Measurements from ENCODE around the gene FCF1.

The FCF1 gene

GRCh38 chr14:74682169-74682952 lies 30.6 kb upstream of the FCF1 start:
- no peak overlapping the region for H3K4me3 ChIP-seq (ENCODE audit: low read length in 2 of 2)

GRCh38 chr14:74683406-74683805 lies 29.5 kb upstream of the FCF1 start:
- H3K36me3 ChIP-seq (ENCODE audit: control insufficient read depth in 2 of 2, insufficient read depth in 2 of 2, low read length in 2 of 2): peaks cover 28 to 31% of the 10 kb centered on the region in 2 donors
- no peak overlapping the region for H3K4me3 ChIP-seq (ENCODE audit: low read length in 2 of 2)
- no peak overlapping the region for H3K9ac ChIP-seq (ENCODE audit: low read length in 2 of 2)
- no peak overlapping the region for H3K27ac ChIP-seq (ENCODE audit: low read length)
- H3K4me1 ChIP-seq (ENCODE audit: control insufficient read depth, insufficient read depth, low read length): no peaks in the 10 kb centered on the region
- no peaks in the 10 kb centered on the region for H3K9me3 ChIP-seq (ENCODE audit: control insufficient read depth in 2 of 2, low read length in 2 of 2)
- no peaks in the 10 kb centered on the region for H3K27me3 ChIP-seq (ENCODE audit: control insufficient read depth in 1 of 2, insufficient read depth in 2 of 2, low read length in 2 of 2)

More at GRCh38 chr14:74682169-74682952, 30.6 kb upstream of the FCF1 start:
- Histone ChIP-seq H3K27ac (ENCODE audit: low read length) (no peak overlapping the region), H3K27me3 (ENCODE audit: control insufficient read depth in 1 of 2, insufficient read depth in 2 of 2, low read length in 2 of 2) (no peaks in the 10 kb centered on the region), H3K9ac (ENCODE audit: low read length in 2 of 2) (no peak overlapping the region), H3K4me1 (ENCODE audit: control insufficient read depth, insufficient read depth, low read length) (no peaks in the 10 kb centered on the region), H3K36me3 (ENCODE audit: control insufficient read depth in 2 of 2, insufficient read depth in 2 of 2, low read length in 2 of 2) (peaks cover 25 to 28% of the 10 kb centered on the region in 2 donors), H3K9me3 (ENCODE audit: control insufficient read depth in 2 of 2, low read length in 2 of 2) (no peaks in the 10 kb centered on the region)

DNA sequence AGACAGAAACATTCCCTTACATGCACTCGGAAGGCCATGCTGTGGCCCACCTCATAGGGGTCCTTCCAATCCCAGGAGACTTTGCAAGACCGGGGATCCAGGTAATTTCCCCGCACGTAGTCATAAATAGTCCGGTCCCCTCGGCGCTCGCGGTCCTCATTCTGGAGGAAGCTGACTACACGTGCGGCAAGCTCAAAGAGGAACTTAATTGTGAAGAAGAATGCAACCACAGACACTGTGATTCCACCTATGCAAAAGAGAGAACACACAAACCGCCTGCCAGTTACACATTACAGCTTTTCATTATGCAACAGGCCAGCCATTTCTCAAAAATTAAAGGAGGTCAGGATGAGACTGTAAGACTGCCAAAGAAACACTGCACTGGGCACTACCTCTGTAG lies 28.5 kb upstream of the FCF1 start:
- Histone ChIP-seq H3K9ac (ENCODE audit: low read length in 2 of 2) (no peak overlapping the region), H3K4me3 (ENCODE audit: low read length in 2 of 2) (no peak overlapping the region), H3K4me1 (ENCODE audit: control insufficient read depth, insufficient read depth, low read length) (no peaks in the 10 kb centered on the region), H3K27me3 (ENCODE audit: control insufficient read depth in 1 of 2, insufficient read depth in 2 of 2, low read length in 2 of 2) (no peaks in the 10 kb centered on the region), H3K9me3 (ENCODE audit: control insufficient read depth in 2 of 2, low read length in 2 of 2) (no peaks in the 10 kb centered on the region), H3K27ac (ENCODE audit: low read length) (no peak overlapping the region), H3K36me3 (ENCODE audit: control insufficient read depth in 2 of 2, insufficient read depth in 2 of 2, low read length in 2 of 2) (peaks cover 28 to 31% of the 10 kb centered on the region in 2 donors)

GRCh38 chr14:74685056-74685455 lies 27.9 kb upstream of the FCF1 start:
- Histone ChIP-seq H3K9me3 (ENCODE audit: control insufficient read depth in 2 of 2, low read length in 2 of 2) (no peaks in the 10 kb centered on the region), H3K36me3 (ENCODE audit: control insufficient read depth in 2 of 2, insufficient read depth in 2 of 2, low read length in 2 of 2) (peaks cover 30 to 31% of the 10 kb centered on the region in 2 donors), H3K4me1 (ENCODE audit: control insufficient read depth, insufficient read depth, low read length) (no peaks in the 10 kb centered on the region), H3K9ac (ENCODE audit: low read length in 2 of 2) (no peak overlapping the region), H3K27ac (ENCODE audit: low read length) (no peak overlapping the region), H3K27me3 (ENCODE audit: control insufficient read depth in 1 of 2, insufficient read depth in 2 of 2, low read length in 2 of 2) (no peaks in the 10 kb centered on the region), H3K4me3 (ENCODE audit: low read length in 2 of 2) (no peak overlapping the region)

DNA sequence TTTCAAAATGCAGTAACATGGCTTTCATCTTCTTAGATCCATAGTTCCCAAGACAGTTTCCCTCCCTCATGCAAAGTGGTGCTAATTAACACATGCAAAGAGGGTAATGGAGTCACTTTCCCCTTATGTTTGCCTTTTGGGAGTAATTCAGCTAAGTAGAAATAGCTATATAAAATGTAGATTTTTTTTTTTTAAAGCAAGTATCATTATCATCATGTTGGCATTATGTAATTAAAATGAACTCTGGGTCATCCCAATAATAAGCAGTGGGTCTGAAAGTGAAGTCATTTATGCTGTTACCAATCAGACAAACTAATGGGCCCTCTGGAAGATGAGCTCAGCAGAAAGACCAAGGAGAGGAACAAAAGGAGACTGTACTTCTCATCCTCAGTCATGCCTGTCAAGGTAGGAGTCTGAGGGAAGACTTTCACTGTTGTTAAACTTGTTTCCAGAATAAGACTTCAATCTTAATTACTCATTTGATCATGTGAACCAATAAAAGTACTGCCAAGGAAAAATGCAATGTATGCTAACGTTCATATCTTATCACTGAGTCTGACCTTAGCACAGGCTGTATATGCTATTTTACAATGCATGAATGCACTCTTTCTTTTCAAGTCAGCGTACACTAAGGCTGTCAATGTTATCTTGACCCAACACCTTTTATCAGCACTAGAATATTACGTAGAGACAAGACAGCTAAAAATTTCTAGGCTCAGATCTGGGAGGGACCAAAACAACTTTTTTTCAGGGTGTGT lies 26.8 kb upstream of the FCF1 start:
- Histone ChIP-seq H3K9ac (ENCODE audit: low read length in 2 of 2) (no peak overlapping the region), H3K4me3 (ENCODE audit: low read length in 2 of 2) (no peak overlapping the region), H3K27me3 (ENCODE audit: control insufficient read depth in 1 of 2, insufficient read depth in 2 of 2, low read length in 2 of 2) (no peaks in the 10 kb centered on the region), H3K36me3 (ENCODE audit: control insufficient read depth in 2 of 2, insufficient read depth in 2 of 2, low read length in 2 of 2) (peaks cover 35 to 38% of the 10 kb centered on the region in 2 donors), H3K27ac (ENCODE audit: low read length) (no peak overlapping the region), H3K9me3 (ENCODE audit: control insufficient read depth in 2 of 2, low read length in 2 of 2) (no peaks in the 10 kb centered on the region), H3K4me1 (ENCODE audit: control insufficient read depth, insufficient read depth, low read length) (no peaks in the 10 kb centered on the region)

- Histone ChIP-seq H3K36me3 (ENCODE audit: control insufficient read depth in 2 of 2, insufficient read depth in 2 of 2, low read length in 2 of 2) (peaks cover 15 to 17% of the 10 kb centered on the region in 2 donors), H3K9me3 (ENCODE audit: control insufficient read depth in 2 of 2, low read length in 2 of 2) (no peaks in the 10 kb centered on the region), H3K27me3 (ENCODE audit: control insufficient read depth in 1 of 2, insufficient read depth in 2 of 2, low read length in 2 of 2) (no peaks in the 10 kb centered on the region), H3K27ac (ENCODE audit: low read length) (no peak overlapping the region), H3K4me1 (ENCODE audit: control insufficient read depth, insufficient read depth, low read length) (no peaks in the 10 kb centered on the region), H3K9ac (ENCODE audit: low read length in 2 of 2) (no peak overlapping the region), H3K4me3 (ENCODE audit: low read length in 2 of 2) (no peak overlapping the region)
These were observed 21.5 kb upstream of the FCF1 start for GRCh38 chr14:74691456-74691855.

GRCh38 chr14:74693191-74693590 lies 19.8 kb upstream of the FCF1 start:
- Histone ChIP-seq H3K27ac (ENCODE audit: low read length) (no peak overlapping the region), H3K36me3 (ENCODE audit: control insufficient read depth in 2 of 2, insufficient read depth in 2 of 2, low read length in 2 of 2) (peaks cover 17% of the 10 kb centered on the region in 2 donors), H3K9ac (ENCODE audit: low read length in 2 of 2) (no peak overlapping the region)

GRCh38 chr14:74695406-74695805 lies 17.5 kb upstream of the FCF1 start:
- H3K36me3 ChIP-seq (ENCODE audit: control insufficient read depth in 2 of 2, insufficient read depth in 2 of 2, low read length in 2 of 2): peaks cover 11 to 16% of the 10 kb centered on the region in 2 donors
- no peaks in the 10 kb centered on the region for H3K27me3 ChIP-seq (ENCODE audit: control insufficient read depth in 1 of 2, insufficient read depth in 2 of 2, low read length in 2 of 2)
- H3K9me3 ChIP-seq (ENCODE audit: control insufficient read depth in 2 of 2, low read length in 2 of 2): no peaks in the 10 kb centered on the region
- no peak overlapping the region for H3K27ac ChIP-seq (ENCODE audit: low read length)
- H3K4me3 ChIP-seq (ENCODE audit: low read length in 2 of 2): no peak overlapping the region
- no peak overlapping the region for H3K9ac ChIP-seq (ENCODE audit: low read length in 2 of 2)
- H3K4me1 ChIP-seq (ENCODE audit: control insufficient read depth, insufficient read depth, low read length): no peaks in the 10 kb centered on the region

More at GRCh38 chr14:74693191-74693590, 19.8 kb upstream of the FCF1 start:
- H3K4me1 ChIP-seq (ENCODE audit: control insufficient read depth, insufficient read depth, low read length): no peaks in the 10 kb centered on the region
- no peak overlapping the region for H3K4me3 ChIP-seq (ENCODE audit: low read length in 2 of 2)
- no peaks in the 10 kb centered on the region for H3K9me3 ChIP-seq (ENCODE audit: control insufficient read depth in 2 of 2, low read length in 2 of 2)
- H3K27me3 ChIP-seq (ENCODE audit: control insufficient read depth in 1 of 2, insufficient read depth in 2 of 2, low read length in 2 of 2): no peaks in the 10 kb centered on the region

DNA sequence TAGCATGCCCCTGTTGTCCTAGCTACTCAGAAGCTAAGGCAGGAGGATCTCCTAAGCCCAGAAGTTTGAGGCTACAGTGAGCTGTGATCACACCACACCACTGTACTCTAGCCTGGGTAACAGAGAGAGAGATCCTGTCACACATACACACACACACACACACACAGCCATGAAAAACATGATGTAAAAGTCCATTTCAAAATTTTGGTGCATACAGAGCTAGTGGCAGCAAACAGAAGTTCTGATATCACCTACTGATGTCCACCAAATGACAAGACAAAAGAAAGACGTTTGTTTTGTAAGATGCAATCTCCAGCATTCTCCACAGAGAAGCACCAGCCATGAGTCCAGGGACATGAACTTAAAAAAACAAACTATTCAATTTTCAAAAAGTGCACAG lies 15.9 kb upstream of the FCF1 start:
- no peak overlapping the region for H3K27ac ChIP-seq (ENCODE audit: low read length)
- H3K9ac ChIP-seq (ENCODE audit: low read length in 2 of 2): no peak overlapping the region
- H3K27me3 ChIP-seq (ENCODE audit: control insufficient read depth in 1 of 2, insufficient read depth in 2 of 2, low read length in 2 of 2): no peaks in the 10 kb centered on the region
- no peaks in the 10 kb centered on the region for H3K9me3 ChIP-seq (ENCODE audit: control insufficient read depth in 2 of 2, low read length in 2 of 2)
- H3K4me1 ChIP-seq (ENCODE audit: control insufficient read depth, insufficient read depth, low read length): no peaks in the 10 kb centered on the region
- no peak overlapping the region for H3K4me3 ChIP-seq (ENCODE audit: low read length in 2 of 2)
- peaks cover 3 to 7% of the 10 kb centered on the region in 2 donors for H3K36me3 ChIP-seq (ENCODE audit: control insufficient read depth in 2 of 2, insufficient read depth in 2 of 2, low read length in 2 of 2)

GRCh38 chr14:74697543-74697942 lies 15.4 kb upstream of the FCF1 start:
- Histone ChIP-seq H3K9ac (ENCODE audit: low read length in 2 of 2) (no peak overlapping the region), H3K36me3 (ENCODE audit: control insufficient read depth in 2 of 2, insufficient read depth in 2 of 2, low read length in 2 of 2) (peaks cover 3 to 7% of the 10 kb centered on the region in 2 donors), H3K9me3 (ENCODE audit: control insufficient read depth in 2 of 2, low read length in 2 of 2) (no peaks in the 10 kb centered on the region), H3K27me3 (ENCODE audit: control insufficient read depth in 1 of 2, insufficient read depth in 2 of 2, low read length in 2 of 2) (no peaks in the 10 kb centered on the region), H3K27ac (ENCODE audit: low read length) (no peak overlapping the region), H3K4me3 (ENCODE audit: low read length in 2 of 2) (no peak overlapping the region), H3K4me1 (ENCODE audit: control insufficient read depth, insufficient read depth, low read length) (no peaks in the 10 kb centered on the region)

DNA sequence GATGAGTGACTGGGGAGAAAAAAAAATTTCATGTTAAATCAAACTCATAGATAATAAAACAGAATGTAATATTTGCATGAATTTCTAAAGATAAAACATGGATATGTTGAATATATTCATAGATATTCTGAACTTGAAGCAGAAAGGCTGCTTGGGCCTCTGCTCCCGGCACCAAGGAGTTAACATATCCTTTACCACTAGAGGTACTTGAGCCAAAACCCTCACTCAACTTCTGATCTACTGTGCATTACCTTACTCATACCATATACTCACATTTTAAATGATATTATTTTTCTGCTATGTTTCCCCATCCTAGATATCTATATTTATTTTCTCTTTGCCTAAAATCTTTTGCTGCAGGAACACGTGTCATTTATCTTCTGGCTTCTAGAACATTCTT lies 15.0 kb upstream of the FCF1 start:
- H3K4me3 ChIP-seq (ENCODE audit: low read length in 2 of 2): no peak overlapping the region
- peaks cover 3 to 7% of the 10 kb centered on the region in 2 donors for H3K36me3 ChIP-seq (ENCODE audit: control insufficient read depth in 2 of 2, insufficient read depth in 2 of 2, low read length in 2 of 2)
- H3K27me3 ChIP-seq (ENCODE audit: control insufficient read depth in 1 of 2, insufficient read depth in 2 of 2, low read length in 2 of 2): no peaks in the 10 kb centered on the region
- no peak overlapping the region for H3K9ac ChIP-seq (ENCODE audit: low read length in 2 of 2)
- no peaks in the 10 kb centered on the region for H3K4me1 ChIP-seq (ENCODE audit: control insufficient read depth, insufficient read depth, low read length)
- H3K27ac ChIP-seq (ENCODE audit: low read length): no peak overlapping the region
- no peaks in the 10 kb centered on the region for H3K9me3 ChIP-seq (ENCODE audit: control insufficient read depth in 2 of 2, low read length in 2 of 2)

All from stomach smooth muscle (tissue), 2 donors.